Uterus (tissue), 2 donors: ENCODE measurements around the gene CNOT2.

Experiments
- POLR2A ChIP-seq, 2 donors: fragments of 450-650 bp; IDR thresholded peaks; one replicate each; pipeline ENCODE4 v1.6.1; 2016; ENCODE audit warnings: antibody characterized with exemption in 2 of 2, mild to moderate bottlenecking in 1 of 2, moderate library complexity in 1 of 2
- TF ChIP-seq, protein P1 (sequence below), 4 experiments: fragments of 200-600 bp in 2 of 4; fragments of 450-650 bp in 2 of 4; sonication (generic) in 2 of 4; IDR thresholded peaks; one replicate each; pipeline ENCODE4 v1.5.1; 2016 to 2019; ENCODE audit warnings: antibody characterized with exemption in 4 of 4, mild to moderate bottlenecking in 2 of 4, moderate library complexity in 1 of 4

DNA sequence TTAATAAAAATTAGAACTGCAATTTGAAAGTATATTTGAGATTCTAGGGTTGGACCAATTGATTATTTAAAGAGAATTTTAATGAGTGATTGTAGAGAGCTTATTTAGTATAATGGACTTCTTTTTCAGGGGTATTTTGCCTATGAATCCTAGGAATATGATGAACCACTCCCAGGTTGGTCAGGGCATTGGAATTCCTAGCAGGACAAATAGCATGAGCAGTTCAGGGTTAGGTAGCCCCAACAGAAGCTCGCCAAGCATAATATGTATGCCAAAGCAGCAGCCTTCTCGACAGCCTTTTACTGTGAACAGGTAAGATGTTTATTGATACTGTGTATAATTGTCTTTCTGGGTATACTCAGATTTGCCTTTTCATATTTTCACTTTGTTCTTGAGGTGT lies 86.9 kb downstream of the CNOT2 start:
- TF ChIP-seq, protein P1, sequence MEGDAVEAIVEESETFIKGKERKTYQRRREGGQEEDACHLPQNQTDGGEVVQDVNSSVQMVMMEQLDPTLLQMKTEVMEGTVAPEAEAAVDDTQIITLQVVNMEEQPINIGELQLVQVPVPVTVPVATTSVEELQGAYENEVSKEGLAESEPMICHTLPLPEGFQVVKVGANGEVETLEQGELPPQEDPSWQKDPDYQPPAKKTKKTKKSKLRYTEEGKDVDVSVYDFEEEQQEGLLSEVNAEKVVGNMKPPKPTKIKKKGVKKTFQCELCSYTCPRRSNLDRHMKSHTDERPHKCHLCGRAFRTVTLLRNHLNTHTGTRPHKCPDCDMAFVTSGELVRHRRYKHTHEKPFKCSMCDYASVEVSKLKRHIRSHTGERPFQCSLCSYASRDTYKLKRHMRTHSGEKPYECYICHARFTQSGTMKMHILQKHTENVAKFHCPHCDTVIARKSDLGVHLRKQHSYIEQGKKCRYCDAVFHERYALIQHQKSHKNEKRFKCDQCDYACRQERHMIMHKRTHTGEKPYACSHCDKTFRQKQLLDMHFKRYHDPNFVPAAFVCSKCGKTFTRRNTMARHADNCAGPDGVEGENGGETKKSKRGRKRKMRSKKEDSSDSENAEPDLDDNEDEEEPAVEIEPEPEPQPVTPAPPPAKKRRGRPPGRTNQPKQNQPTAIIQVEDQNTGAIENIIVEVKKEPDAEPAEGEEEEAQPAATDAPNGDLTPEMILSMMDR (IDR thresholded peaks at IDR 0.05): no peak
- TF ChIP-seq POLR2A (IDR thresholded peaks at IDR 0.05): no peak
